Prostate gland (tissue), 2 donors: ENCODE measurements around the gene OR4X2. TPM values are rescaled to one million over a fixed set of nuclear protein-coding genes. Genes with fewer than 3 reads are reported as not detected.

Experiments used
- DNase-seq: peaks from one replicate; pipeline ENCODE4 v3.0.0-alpha.2; 2019; ENCODE audit warnings: low spot score
- H3K27ac ChIP-seq, 2 donors: fragments of 200-600 bp; sonication (generic); 2 replicates each; pipeline ENCODE4 v1.5.1; 2017 to 2019
- H3K27me3 ChIP-seq: fragments of 200-600 bp; sonication (generic); replicated peaks from 2 replicates; pipeline ENCODE4 v1.5.1; 2019; ENCODE audit not compliant: insufficient read depth
- H3K36me3 ChIP-seq, 2 donors: fragments of 200-600 bp; sonication (generic); 1 replicate in 1 of 2; 2 replicates in 1 of 2; pipeline versions ENCODE4 v1.5.1 to v1.8.1; 2017 to 2019
- H3K4me1 ChIP-seq: fragments of 200-600 bp; sonication (generic); replicated peaks from 2 replicates; pipeline ENCODE4 v1.5.1; 2019
- H3K4me3 ChIP-seq, 2 donors: fragments of 200-600 bp; sonication (generic); 2 replicates each; pipeline ENCODE4 v1.5.1; 2017 to 2019
- H3K9me3 ChIP-seq: fragments of 200-600 bp; sonication (generic); 2 replicates; pipeline ENCODE4 v1.5.1; 2017
- POLR2A ChIP-seq: fragments of 450-650 bp; IDR thresholded peaks from one replicate; pipeline ENCODE4 v1.6.1; 2016; ENCODE audit warnings: antibody characterized with exemption, mild to moderate bottlenecking
- POLR2AphosphoS5 ChIP-seq: sonication (generic); formaldehyde crosslinking; IDR thresholded peaks from one replicate; pipeline ENCODE4 v1.6.1; 2017; ENCODE audit warnings: antibody characterized with exemption
- WGBS: methylation state at CpG from one replicate; pipeline ENCODE4 v1.1.5; 2018; 5-methylcytosine and 5-hydroxymethylcytosine counted together
- intact Hi-C: fragments of 100-400 bp; cut with DNase I; formaldehyde crosslinking; loops from one replicate; pipeline ENCODE4 v1.14.2; 2022
- total RNA-seq, 2 donors: library from RNA; depleted of rRNA; stranded (reverse); fragments of >200 nt; gene quantifications; one replicate each; pipeline ENCODE4 v1.1.0, GENCODE V29; 2016
- TF ChIP-seq, protein P1 (sequence below), 4 experiments: fragments of 200-600 bp in 2 of 4; fragments of 450-650 bp in 2 of 4; sonication (generic) in 2 of 4; IDR thresholded peaks; 1 replicate in 3 of 4; 2 replicates in 1 of 4; pipeline ENCODE4 v1.5.1; 2016 to 2019; ENCODE audit warnings: antibody characterized with exemption in 4 of 4, mild to moderate bottlenecking in 2 of 4, moderate library complexity in 2 of 4

OR4X2 gene
- total RNA-seq, 2 donors from 2014 or later: not detected

DNA sequence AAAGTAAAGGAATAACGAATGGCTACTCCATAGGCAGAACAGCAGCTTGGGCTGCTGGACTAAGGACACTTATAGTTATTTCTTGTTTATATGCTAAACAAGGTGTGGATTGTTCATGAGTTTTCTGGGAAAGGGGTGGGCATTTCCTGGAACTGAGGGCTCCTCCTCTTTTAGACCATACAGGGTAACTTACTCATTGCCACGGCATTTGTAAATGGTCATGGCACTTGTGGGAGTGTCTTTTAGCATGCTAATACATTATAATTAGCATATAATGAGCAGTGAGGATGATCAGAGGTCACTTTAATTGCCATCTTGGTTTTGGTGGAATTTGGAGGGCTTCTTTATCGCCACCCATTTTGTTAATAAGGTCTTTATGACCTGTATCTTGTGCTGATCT, 25.7 kb downstream of the OR4X2 start:
- H3K4me1 ChIP-seq: no peaks in the 10 kb centered on the region
- no peak overlapping the region for H3K4me3 ChIP-seq
- TF ChIP-seq POLR2A (no peak), POLR2AphosphoS5 (no peak)
- TF ChIP-seq, protein P1, sequence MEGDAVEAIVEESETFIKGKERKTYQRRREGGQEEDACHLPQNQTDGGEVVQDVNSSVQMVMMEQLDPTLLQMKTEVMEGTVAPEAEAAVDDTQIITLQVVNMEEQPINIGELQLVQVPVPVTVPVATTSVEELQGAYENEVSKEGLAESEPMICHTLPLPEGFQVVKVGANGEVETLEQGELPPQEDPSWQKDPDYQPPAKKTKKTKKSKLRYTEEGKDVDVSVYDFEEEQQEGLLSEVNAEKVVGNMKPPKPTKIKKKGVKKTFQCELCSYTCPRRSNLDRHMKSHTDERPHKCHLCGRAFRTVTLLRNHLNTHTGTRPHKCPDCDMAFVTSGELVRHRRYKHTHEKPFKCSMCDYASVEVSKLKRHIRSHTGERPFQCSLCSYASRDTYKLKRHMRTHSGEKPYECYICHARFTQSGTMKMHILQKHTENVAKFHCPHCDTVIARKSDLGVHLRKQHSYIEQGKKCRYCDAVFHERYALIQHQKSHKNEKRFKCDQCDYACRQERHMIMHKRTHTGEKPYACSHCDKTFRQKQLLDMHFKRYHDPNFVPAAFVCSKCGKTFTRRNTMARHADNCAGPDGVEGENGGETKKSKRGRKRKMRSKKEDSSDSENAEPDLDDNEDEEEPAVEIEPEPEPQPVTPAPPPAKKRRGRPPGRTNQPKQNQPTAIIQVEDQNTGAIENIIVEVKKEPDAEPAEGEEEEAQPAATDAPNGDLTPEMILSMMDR (IDR thresholded peaks at IDR 0.05): no peak
- no peaks in the 10 kb centered on the region for H3K36me3 ChIP-seq
- 73% methylated on average over 3 of the region's 3 CpGs for WGBS
- intact Hi-C loops: no loop called here
- no peak overlapping the region for H3K27ac ChIP-seq
- no peaks in the 10 kb centered on the region for H3K9me3 ChIP-seq
- no peaks in the 10 kb centered on the region for H3K27me3 ChIP-seq
- DNase-seq: no peak

- Histone ChIP-seq H3K9me3 (no peaks in the 10 kb centered on the region), H3K36me3 (no peaks in the 10 kb centered on the region), H3K4me1 (no peaks in the 10 kb centered on the region), H3K27ac (no peak overlapping the region), H3K4me3 (no peak overlapping the region), H3K27me3 (no peaks in the 10 kb centered on the region)
- intact Hi-C loops: no loop called here
- no peak for TF ChIP-seq POLR2AphosphoS5
- TF ChIP-seq, protein P1 (IDR thresholded peaks at IDR 0.05): no peak
- no peak for TF ChIP-seq POLR2A
- no peak for DNase-seq
- WGBS: 35% methylated on average over 1 of the region's 1 CpG
Measured at GRCh38 chr11:48272606-48273005, 27.7 kb downstream of the OR4X2 start.

Other genes starting within 250 kb of the OR4X2 start
- not detected for gene OR4B1, start 28.3 kb upstream of the OR4X2 start, total RNA-seq
- gene OR4X1, start 18.8 kb downstream of the OR4X2 start, total RNA-seq: not detected
- gene OR4S1, start 61.1 kb downstream of the OR4X2 start, total RNA-seq: not detected
- not detected for gene OR4C3, start 79.8 kb downstream of the OR4X2 start, total RNA-seq
- not detected for gene OR4C5, start 121.4 kb downstream of the OR4X2 start, total RNA-seq
- not detected for gene OR4A47, start 243.7 kb downstream of the OR4X2 start, total RNA-seq